Mesenchymal stem cell (in vitro differentiated cells and primary cell): Measurements from ENCODE around the gene UTP3. TPM values are rescaled to one million over a fixed set of nuclear protein-coding genes. Genes with fewer than 3 reads are reported as not detected.

Source experiments
- small RNA-seq: library from polyadenylated mRNA; stranded (forward); fragments of <200 nt; extraction: miRNeasy Mini kit (QIAGEN cat#:217004); gene quantifications from one replicate; pipeline ENCODE3, GENCODE V24; 2013; ENCODE audit warnings: low read depth

UTP3 gene

Small RNAs within 50 kb of the gene (small RNA-seq; reads per million reads assigned to genes)
- not detected for gene RNU6-520P
- not detected for gene RNU6-784P
